Stimulated activated naive CD8-positive, alpha-beta T cell treated with anti-CD3 and anti-CD28 coated beads, Interleukin-15, Interleukin-2, amounts not matched to agents 100 ng/mL and 50 ng/mL, for 24 hours (primary cell): ENCODE measurements around the gene SCRN1.

ENCODE experiments used
- H3K27ac Mint-ChIP-seq: one replicate; pipeline ENCODE4 v1.8.0; 2021; ENCODE audit warnings: mild to moderate bottlenecking, mixed read lengths
- H3K27me3 Mint-ChIP-seq: one replicate; pipeline ENCODE4 v1.8.0; 2021; ENCODE audit warnings: mixed read lengths
- H3K36me3 Mint-ChIP-seq: one replicate; pipeline ENCODE4 v1.8.0; 2021; ENCODE audit warnings: low read depth, mixed read lengths
- H3K4me1 Mint-ChIP-seq: one replicate; pipeline ENCODE4 v1.8.0; 2021; ENCODE audit warnings: low read depth, mixed read lengths
- H3K4me3 Mint-ChIP-seq: one replicate; pipeline ENCODE4 v1.8.0; 2021; ENCODE audit warnings: mild to moderate bottlenecking, mixed read lengths
- H3K9me3 Mint-ChIP-seq: one replicate; pipeline ENCODE4 v1.8.0; 2021; ENCODE audit warnings: mixed read lengths

The SCRN1 gene

DNA sequence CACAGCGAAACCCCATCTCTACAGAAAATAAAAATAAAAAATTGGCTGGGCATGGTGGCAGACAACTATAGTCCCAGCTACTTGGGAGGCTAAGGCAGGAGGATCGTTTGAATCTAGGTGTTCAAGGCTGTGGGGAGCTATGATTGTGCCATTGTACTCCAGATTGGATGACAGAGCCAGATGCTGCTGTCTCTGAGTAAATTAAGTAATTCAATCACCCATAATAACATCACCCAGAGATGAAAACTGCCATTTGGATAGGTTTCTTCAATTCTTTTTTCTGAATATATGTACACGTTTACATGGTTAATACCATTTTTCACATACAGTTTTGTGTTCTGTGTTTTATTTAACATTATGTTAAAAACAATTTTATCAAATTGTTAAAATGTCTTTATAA lies 104.0 kb downstream of the SCRN1 start:
- H3K4me3 Mint-ChIP-seq: no peak overlapping the region
- no peaks in the 10 kb centered on the region for H3K9me3 Mint-ChIP-seq
- H3K27me3 Mint-ChIP-seq: peaks cover 16% of the 10 kb centered on the region
- peaks cover 8% of the 10 kb centered on the region for H3K4me1 Mint-ChIP-seq
- H3K27ac Mint-ChIP-seq: no peak overlapping the region
- no peaks in the 10 kb centered on the region for H3K36me3 Mint-ChIP-seq

DNA sequence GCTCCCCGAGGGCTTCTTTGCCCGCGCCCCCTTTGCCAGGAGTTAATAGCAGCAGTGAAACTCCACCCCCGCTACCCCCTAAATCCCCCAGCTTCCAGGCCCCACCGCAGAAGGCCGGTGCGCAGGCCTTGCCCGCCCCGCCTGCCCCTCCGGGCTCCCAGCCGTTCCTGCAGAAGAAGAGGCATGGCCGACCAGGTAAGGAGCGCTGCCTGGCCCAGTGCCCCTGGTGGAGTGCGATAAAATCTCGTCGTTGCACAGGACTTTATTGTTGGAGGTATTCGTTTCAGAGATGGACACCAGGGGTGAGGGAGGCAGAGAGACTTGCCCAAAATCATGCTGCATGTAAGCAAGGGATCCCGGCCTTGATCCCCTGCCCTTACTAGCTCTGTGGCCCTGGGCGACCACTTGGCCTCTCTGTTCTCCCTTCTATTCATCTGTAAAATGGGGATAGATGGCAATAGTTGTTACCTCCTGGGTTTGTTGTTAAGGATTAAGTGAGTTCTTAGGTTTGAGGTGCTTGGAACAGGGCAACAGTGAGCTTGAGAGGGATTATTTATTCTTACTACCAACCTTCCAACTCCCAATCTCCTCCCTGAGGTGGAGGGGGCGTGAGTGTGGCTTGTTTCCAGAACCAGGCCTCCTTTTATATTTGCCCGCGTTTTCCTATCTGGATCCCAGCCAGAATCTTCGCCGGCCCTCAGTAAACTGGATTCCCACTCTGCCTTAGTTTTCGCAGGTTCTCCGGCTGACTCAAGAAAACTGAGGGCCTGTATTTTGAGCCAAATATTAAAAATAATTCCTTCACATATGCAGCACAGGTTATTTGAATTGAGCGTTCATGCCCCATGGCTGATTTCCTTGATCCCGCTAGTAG lies 105.0 kb downstream of the SCRN1 start:
- Mint-ChIP-seq H3K36me3 (no peaks in the 10 kb centered on the region), H3K4me1 (peaks cover 8% of the 10 kb centered on the region), H3K9me3 (no peaks in the 10 kb centered on the region), H3K4me3 (no peak overlapping the region), H3K27ac (no peak overlapping the region), H3K27me3 (peaks cover 16% of the 10 kb centered on the region)

DNA sequence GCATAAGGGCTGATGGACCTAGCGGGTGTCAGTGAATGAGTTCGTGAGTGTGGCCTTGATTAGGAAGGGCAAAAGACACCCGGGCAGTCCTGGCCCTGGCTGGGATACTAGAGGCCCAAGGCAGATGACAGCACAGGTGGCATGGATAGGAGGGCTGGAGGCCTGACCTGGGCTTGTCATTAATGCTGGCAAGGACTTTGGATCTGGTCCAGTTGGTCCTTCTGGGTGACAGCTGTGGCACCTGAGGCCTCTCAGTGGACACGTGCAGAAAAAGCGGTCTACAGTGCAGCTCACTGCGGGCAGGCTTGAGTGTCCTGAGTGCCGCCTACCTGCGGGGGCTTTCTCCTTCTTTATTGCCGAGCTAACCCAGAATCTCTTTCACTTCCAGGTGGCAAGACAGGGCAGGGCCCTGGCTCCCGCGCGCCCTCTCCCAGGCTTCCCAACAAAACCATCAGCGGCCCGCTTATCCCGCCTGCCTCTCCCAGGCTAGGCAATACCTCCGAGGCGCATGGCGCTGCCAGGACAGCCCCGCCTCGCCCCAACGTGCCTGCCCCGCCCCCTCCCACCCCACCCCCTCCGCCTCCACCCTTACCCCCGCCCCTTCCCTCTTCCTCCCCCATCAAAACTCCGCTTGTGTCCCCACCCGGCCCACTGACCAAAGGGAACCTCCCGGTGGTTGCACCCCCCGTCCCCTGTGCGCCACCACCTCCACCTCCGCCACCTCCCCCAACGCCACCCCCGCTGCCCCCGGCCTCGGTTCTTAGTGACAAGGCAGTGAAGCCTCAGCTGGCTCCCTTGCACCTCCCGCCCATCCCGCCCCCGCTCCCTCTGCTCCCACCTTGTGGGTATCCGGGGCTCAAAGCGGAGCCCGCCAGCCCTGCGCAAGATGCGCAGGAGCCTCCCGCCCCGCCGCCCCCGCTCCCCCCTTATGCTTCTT lies 105.9 kb downstream of the SCRN1 start:
- Mint-ChIP-seq H3K9me3 (no peaks in the 10 kb centered on the region), H3K4me3 (no peak overlapping the region), H3K4me1 (peaks cover 8% of the 10 kb centered on the region), H3K36me3 (no peaks in the 10 kb centered on the region), H3K27me3 (peaks cover 17% of the 10 kb centered on the region), H3K27ac (no peak overlapping the region)

DNA sequence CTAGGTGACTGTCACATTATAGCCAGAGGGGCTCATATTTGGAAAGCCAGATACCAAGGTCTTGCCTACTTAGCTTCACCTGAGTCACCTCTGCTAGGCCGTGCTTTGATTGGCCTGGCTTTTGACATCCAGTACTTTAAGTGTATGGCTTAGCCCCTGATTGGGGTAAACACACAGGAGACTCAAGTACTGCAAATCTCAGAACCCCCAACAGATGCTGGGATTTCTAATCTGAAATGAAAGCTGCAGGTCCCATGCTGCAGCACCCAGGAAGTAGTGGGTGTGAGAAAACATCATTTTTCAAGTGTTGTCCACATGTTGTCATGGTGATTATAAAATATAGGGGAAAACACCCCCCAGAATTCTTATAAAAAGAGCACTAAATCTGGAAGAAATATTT lies 107.1 kb downstream of the SCRN1 start:
- Mint-ChIP-seq H3K4me1 (peaks cover 8% of the 10 kb centered on the region), H3K27me3 (peaks cover 25% of the 10 kb centered on the region), H3K27ac (no peak overlapping the region), H3K9me3 (no peaks in the 10 kb centered on the region), H3K36me3 (no peaks in the 10 kb centered on the region), H3K4me3 (no peak overlapping the region)

DNA sequence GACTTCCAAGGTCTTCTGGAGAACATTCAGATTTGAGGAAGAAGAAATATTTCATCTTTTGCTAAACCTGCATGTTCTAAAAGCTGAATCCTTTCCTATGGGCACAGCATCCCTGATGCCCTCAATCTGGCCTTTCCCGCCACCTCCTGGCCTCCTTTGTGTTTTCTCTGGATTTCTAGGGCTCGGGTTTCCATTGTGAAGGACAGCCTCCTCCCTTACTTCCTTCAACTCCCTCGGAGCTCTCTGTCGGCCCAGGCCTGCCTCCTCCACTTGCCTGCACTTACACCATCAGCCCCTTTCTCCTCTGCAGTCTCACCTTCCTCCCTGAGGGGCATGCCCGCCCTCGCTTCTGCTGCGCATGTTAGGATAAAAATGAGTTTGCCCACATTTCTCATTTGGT lies 107.9 kb downstream of the SCRN1 start:
- H3K36me3 Mint-ChIP-seq: no peaks in the 10 kb centered on the region

DNA sequence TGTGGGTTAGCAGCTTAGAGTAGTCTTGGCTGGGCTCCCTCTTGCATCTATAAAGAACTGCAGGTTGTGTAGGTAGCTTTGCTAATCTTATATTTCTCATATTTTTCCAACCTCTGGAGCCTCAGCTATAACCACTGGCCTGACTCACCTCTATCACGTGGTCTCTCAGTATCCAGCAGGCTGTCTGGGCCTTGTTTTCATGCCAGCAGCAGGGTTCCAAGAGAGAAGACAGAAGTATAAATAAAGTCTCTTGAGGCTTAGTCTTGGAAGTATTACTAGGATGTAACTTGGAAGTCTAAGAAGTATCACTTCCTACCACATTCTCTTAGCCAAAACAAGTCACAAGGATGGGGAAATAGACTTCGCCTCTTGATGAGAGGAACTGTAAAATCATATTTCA lies 110.0 kb downstream of the SCRN1 start:
- Mint-ChIP-seq H3K4me1 (peaks cover 8% of the 10 kb centered on the region), H3K27me3 (peaks cover 23% of the 10 kb centered on the region), H3K36me3 (no peaks in the 10 kb centered on the region), H3K4me3 (no peak overlapping the region), H3K27ac (no peak overlapping the region), H3K9me3 (no peaks in the 10 kb centered on the region)

More for the DNA sequence above, 107.9 kb downstream of the SCRN1 start:
- Mint-ChIP-seq H3K9me3 (no peaks in the 10 kb centered on the region), H3K4me3 (no peak overlapping the region), H3K4me1 (peaks cover 8% of the 10 kb centered on the region), H3K27me3 (peaks cover 25% of the 10 kb centered on the region), H3K27ac (no peak overlapping the region)

DNA sequence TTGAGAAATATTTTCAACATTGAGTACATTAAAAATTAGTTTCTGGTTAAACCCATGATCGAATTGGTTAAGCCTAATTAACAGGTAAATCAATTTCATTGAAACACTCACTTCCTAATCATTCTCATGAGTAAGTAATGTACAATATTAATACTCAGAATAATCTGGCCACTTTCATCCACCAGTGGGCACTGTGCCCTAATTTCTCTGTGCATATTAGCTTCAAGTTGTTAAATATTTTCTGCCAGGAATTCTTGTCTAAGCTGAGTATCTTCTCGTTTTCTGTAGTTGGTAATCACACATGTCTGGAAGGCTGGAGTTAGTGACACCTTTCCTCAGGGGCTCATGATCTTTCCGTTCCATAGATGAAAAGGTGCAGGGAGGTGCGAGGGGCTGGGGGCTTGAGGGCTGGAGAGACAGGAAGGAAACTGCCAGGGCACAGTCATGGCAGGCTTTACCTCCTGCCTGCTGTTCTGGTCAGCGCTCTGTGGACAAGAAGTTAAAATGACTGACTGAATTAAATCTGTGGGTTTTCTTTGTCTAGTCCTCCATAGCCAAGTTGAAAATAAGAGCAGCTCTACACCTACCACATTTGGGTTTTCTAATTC lies 111.4 kb downstream of the SCRN1 start:
- Mint-ChIP-seq H3K27me3 (peaks cover 22% of the 10 kb centered on the region), H3K4me3 (no peak overlapping the region), H3K27ac (no peak overlapping the region)

DNA sequence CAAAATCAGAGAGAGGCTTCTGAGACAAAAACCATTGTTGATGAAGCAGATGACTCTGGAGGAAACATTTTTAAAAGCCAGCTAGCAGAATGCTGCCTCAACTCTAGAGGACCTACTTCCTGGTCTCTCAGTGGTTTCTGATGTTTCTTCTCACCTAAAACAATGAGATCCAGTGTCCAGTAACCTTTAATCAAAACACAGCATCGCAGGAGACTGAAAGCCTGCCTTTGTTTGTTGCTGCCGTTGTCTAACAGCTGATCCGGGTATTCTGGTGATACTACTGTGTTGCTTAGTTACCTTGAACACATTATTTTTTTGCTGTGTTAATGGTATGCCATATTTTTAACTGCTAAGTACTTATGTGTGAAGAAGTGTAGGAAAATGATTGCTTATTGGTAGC lies 112.4 kb downstream of the SCRN1 start:
- no peaks in the 10 kb centered on the region for H3K36me3 Mint-ChIP-seq
- no peak overlapping the region for H3K27ac Mint-ChIP-seq
- H3K4me3 Mint-ChIP-seq: no peak overlapping the region
- H3K9me3 Mint-ChIP-seq: no peaks in the 10 kb centered on the region
- H3K27me3 Mint-ChIP-seq: peaks cover 17% of the 10 kb centered on the region
- H3K4me1 Mint-ChIP-seq: no peaks in the 10 kb centered on the region

More for the DNA sequence above, 111.4 kb downstream of the SCRN1 start:
- no peaks in the 10 kb centered on the region for H3K36me3 Mint-ChIP-seq
- H3K9me3 Mint-ChIP-seq: no peaks in the 10 kb centered on the region
- peaks cover 6% of the 10 kb centered on the region for H3K4me1 Mint-ChIP-seq

DNA sequence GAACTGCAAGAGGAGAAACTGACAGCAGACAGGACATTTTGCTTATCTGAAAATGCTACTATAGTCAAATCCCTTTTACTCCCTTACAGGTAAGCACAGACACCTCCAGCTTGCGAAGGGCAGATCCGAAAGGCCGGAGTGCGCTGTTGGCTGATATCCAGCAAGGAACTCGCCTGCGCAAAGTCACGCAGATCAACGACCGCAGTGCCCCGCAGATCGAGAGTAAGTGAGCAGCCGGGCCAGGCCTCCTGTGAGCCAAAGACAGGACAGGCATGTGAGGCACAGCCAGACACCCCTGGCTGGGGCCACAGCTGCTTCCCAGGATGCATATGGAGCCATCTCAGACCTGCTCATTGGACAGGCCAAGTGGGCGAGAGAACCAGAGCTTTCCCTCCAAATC lies 113.9 kb downstream of the SCRN1 start:
- Mint-ChIP-seq H3K4me3 (no peak overlapping the region), H3K4me1 (no peaks in the 10 kb centered on the region), H3K9me3 (no peaks in the 10 kb centered on the region), H3K27me3 (peaks cover 24% of the 10 kb centered on the region), H3K27ac (no peak overlapping the region), H3K36me3 (no peaks in the 10 kb centered on the region)

DNA sequence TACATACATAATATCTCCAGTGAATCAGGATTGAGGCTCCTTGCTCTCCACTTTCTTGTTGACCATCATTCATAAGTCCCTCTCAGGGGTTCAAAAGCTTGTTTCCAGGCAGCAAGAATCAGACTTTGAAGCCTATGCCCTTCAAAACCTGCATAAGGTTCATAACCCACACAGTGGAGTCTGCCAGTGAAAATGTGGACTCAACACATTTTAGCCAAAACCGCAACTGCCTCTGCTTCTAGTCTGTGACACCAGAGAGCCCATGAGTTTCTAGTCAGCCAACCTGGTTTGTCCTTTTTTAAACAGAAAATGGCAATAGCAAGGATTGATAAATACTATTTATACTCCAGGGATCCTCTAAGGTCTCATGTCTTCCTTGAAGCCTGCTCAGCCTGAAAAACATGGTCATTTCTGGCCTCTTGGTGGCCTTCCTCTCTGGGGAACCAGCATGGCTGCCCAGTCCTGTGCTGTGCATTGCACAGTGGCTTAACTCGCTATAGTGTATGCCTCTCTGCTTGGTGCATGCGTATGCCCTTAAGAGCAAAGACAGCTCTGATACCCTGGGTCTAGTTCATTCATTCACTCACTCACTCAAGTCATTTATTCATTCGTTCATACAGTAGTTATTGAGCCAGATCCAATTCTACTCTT lies 115.8 kb downstream of the SCRN1 start:
- H3K4me3 Mint-ChIP-seq: no peak overlapping the region
- H3K9me3 Mint-ChIP-seq: no peaks in the 10 kb centered on the region
- no peaks in the 10 kb centered on the region for H3K4me1 Mint-ChIP-seq
- no peaks in the 10 kb centered on the region for H3K36me3 Mint-ChIP-seq
- no peak overlapping the region for H3K27ac Mint-ChIP-seq
- H3K27me3 Mint-ChIP-seq: peaks cover 29% of the 10 kb centered on the region

DNA sequence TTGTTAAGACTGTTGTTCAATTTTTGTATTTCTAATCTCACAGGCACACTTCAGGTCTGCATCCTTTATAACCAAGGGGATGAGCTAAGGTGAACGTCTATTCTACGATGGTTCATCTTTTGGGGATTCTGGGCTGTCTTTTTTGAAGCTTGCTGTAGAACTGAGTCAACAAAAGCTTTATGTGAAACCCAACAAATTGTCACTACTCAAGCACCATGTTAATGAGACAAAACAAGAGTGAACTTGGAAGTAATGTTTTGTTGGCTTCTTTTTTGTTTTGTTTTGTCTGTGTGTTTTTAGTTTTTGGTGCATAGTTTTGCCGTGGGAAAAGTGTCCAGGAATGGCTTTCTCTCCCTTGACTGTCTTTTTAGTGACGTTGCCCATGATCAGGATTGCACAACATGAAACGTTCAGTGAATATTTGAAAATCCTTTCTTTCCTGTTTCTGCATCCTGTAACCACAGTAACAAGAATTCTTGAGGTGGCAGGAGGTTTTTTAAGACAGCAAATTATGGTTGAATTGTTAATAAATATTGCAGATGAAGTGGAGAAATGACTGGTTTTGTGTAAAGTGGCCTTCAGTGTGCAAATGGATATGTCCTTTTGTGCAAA lies 117.7 kb downstream of the SCRN1 start:
- Mint-ChIP-seq H3K4me1 (no peaks in the 10 kb centered on the region), H3K4me3 (no peak overlapping the region), H3K9me3 (no peaks in the 10 kb centered on the region), H3K27ac (no peak overlapping the region), H3K27me3 (peaks cover 24% of the 10 kb centered on the region), H3K36me3 (no peaks in the 10 kb centered on the region)
